ENCODE data around the gene SCGB1D4.

The SCGB1D4 gene

GRCh38 chr11:62264004-62264403 lies 34.9 kb downstream of the SCGB1D4 start:
- Histone ChIP-seq H3K9me3 (no peaks in the 10 kb centered on the region), H3K27me3 (ENCODE audit: low read depth) (peaks cover 10% of the 10 kb centered on the region), H3K4me1 (no peaks in the 10 kb centered on the region), H3K4me3 (no peak overlapping the region), H3K36me3 (replicated peaks) (no peaks in the 10 kb centered on the region)
- in situ Hi-C loops (cut with MboI; ENCODE audit: low sequenced_read_pairs): no loop called here
- DNase-seq (ENCODE audit: low spot score in 2 of 2): no peak

DNA sequence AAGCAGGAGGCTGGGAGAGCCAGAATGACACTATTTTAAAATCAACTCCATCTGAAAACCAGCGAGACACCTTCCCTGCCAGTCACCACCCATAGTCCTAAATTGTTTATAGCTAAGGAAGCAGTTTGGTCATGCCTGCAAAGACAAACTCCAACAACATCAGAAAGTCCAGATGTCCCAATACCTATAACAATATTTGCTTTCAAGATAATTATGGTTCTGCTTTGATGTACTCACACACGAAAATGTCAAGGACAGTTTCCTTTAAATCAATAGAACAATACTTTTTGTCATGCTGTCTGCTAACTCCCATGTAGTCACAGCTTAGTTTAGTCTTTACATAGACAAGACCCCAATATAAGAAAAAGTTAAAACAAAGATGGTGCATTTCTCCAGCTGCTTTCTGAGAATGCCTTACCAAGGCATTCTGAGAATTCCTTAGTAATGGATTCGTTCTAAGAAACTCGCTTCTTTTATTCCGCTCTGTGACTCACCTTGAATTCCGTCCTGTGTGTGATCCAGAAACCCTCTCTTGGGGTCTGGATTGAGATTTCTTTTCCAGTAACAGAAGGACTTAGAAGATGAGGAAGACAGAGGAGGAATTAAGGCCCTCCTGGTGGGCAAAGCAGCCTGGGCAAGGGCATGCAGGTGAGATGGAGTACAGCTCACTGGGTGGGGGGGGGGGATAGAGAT lies 38.5 kb downstream of the SCGB1D4 start:
- Histone ChIP-seq H3K36me3 (replicated peaks) (no peaks in the 10 kb centered on the region), H3K4me3 (no peak overlapping the region), H3K9me3 (no peaks in the 10 kb centered on the region), H3K27me3 (ENCODE audit: low read depth) (peaks cover 6% of the 10 kb centered on the region), H3K4me1 (no peaks in the 10 kb centered on the region)
- in situ Hi-C loops (cut with MboI; ENCODE audit: low sequenced_read_pairs): no loop called here
- DNase-seq (ENCODE audit: low spot score in 2 of 2): no peak

DNA sequence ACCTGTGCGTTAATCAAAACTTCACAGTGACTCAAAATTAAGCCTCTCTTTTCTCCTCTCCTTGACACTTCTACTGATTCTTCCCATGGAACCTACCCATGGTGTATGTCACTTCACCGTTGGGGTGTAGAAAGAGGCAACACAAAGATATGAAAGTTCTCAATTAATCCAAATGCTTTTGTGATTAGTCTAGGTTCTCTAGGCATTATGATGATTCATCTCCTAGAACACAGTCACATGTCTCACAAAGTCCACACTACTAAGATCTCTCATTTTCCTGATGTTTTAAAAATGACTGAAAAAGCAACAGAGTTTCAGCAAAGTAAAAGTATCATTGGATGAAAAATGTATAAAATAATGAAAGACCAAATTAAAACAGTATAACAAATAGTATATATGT lies 42.6 kb downstream of the SCGB1D4 start:
- Histone ChIP-seq H3K4me1 (no peaks in the 10 kb centered on the region), H3K36me3 (replicated peaks) (no peaks in the 10 kb centered on the region), H3K9me3 (peaks cover 4% of the 10 kb centered on the region; the same call in 1 of the 2 replicates), H3K27me3 (ENCODE audit: low read depth) (0 out of 2 replicates have a peak, but pooled peaks cover 3% of the 10 kb centered on the region), H3K4me3 (no peak overlapping the region)
- no peak for DNase-seq (ENCODE audit: low spot score in 2 of 2)
- in situ Hi-C loops (cut with MboI; ENCODE audit: low sequenced_read_pairs): no loop called here

- Histone ChIP-seq H3K27me3 (ENCODE audit: low read depth) (no peaks in the 10 kb centered on the region), H3K4me3 (no peak overlapping the region), H3K4me1 (no peaks in the 10 kb centered on the region), H3K9me3 (peaks cover 4% of the 10 kb centered on the region; the same call in 1 of the 2 replicates), H3K36me3 (replicated peaks) (no peaks in the 10 kb centered on the region)
- in situ Hi-C loops (cut with MboI; ENCODE audit: low sequenced_read_pairs): no loop called here
- no peak for DNase-seq (ENCODE audit: low spot score in 2 of 2)
Measured at GRCh38 chr11:62253999-62254542, 44.8 kb downstream of the SCGB1D4 start.

GRCh38 chr11:62251698-62252097 lies 47.2 kb downstream of the SCGB1D4 start:
- Histone ChIP-seq H3K4me3 (no peak overlapping the region), H3K4me1 (no peaks in the 10 kb centered on the region), H3K9me3 (peaks cover 4% of the 10 kb centered on the region; the same call in 1 of the 2 replicates), H3K27me3 (ENCODE audit: low read depth) (no peaks in the 10 kb centered on the region), H3K36me3 (replicated peaks) (no peaks in the 10 kb centered on the region)
- no peak for DNase-seq (ENCODE audit: low spot score in 2 of 2)
- in situ Hi-C loops (cut with MboI; ENCODE audit: low sequenced_read_pairs): no loop called here
